ENCODE results near the gene NAA38. TPM values are rescaled to one million over a fixed set of nuclear protein-coding genes. Genes with fewer than 3 reads are reported as not detected.

Gene NAA38
- total and polyA plus RNA-seq, 7 experiments from 2014 or later: 22.1 to 132 (median 30.3) TPM

- ChIA-PET POLR2A (interaction anchor here (1.1 to 5.5 kb wide), 3 partner anchors 8 to 14 kb away, joined by 5 to 89 read pairs (median 6); partner anchors contain the start of genes KDM6B and NAA38), CTCF (interaction anchor here (3.7 kb wide), 1 partner anchor 15 kb away, joined by 43 read pairs; the partner anchor contains the start of gene KDM6B)
- H3K36me3 Mint-ChIP-seq: peaks cover 0 to 3% (median 1%) of the 10 kb centered on the region in 5 donors
- Histone ChIP-seq H3K4me3 (ENCODE audit: low read length) (no peak overlapping the region), H3K36me3 (ENCODE audit: control insufficient read depth in 2 of 3, insufficient read depth in 3 of 3, low read length in 3 of 3) (peaks cover 0 to 61% (median 5%) of the 10 kb centered on the region in 3 experiments), H3K27ac (ENCODE audit: low read depth, low read length) (no peak overlapping the region), H3K4me1 (ENCODE audit: control insufficient read depth in 2 of 2, insufficient read depth in 2 of 2, low read length in 2 of 2) (peaks cover 15 to 24% of the 10 kb centered on the region in 2 donors), H3K9me3 (ENCODE audit: control insufficient read depth in 2 of 3, low read length in 3 of 3) (no peaks in the 10 kb centered on the region), H3K27me3 (ENCODE audit: control insufficient read depth in 2 of 2, insufficient read depth in 2 of 2, low read length in 2 of 2) (no peaks in the 10 kb centered on the region)
- peak overlapping the region in 1 of 9 donors; percentile 92 for H3K27ac Mint-ChIP-seq
- no peak overlapping the region for H3K4me3 Mint-ChIP-seq
- H3K27me3 Mint-ChIP-seq: no peaks in the 10 kb centered on the region
- peaks cover 0 to 34% (median 21%) of the 10 kb centered on the region in 7 donors for H3K4me1 Mint-ChIP-seq
- DNase-seq: no peak
- no peak for ATAC-seq
- H3K9me3 Mint-ChIP-seq: peaks cover 0 to 1% (median 0%) of the 10 kb centered on the region in 11 donors
- intact Hi-C loops (cut with micrococcal nuclease): loop anchor here in 1 of 2 donors (10.0 kb wide), 1 partner anchor 634 kb away; the partner anchor contains the start of genes ACADVL and DLG4
Observed at GRCh38 chr17:7848739-7849129, 8.6 kb downstream of the NAA38 start.

DNA sequence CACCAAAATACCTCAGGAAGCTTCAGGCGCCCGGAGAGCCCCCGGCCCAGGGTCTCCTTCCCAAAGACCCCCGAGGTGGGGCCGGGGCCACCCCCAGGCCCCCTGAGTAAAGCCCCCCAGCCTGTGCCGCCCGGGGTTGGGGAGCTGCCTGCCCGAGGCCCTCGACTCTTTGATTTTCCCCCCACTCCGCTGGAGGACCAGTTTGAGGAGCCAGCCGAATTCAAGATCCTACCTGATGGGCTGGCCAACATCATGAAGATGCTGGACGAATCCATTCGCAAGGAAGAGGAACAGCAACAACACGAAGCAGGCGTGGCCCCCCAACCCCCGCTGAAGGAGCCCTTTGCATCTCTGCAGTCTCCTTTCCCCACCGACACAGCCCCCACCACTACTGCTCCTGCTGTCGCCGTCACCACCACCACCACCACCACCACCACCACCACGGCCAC lies 9.2 kb downstream of the NAA38 start:
- intact Hi-C loops (cut with micrococcal nuclease): loop anchor here in 1 of 2 donors (10.0 kb wide), 1 partner anchor 633 kb away; the partner anchor contains the start of genes ACADVL and DLG4
- no peaks in the 10 kb centered on the region for H3K27me3 Mint-ChIP-seq
- peaks cover 0 to 34% (median 21%) of the 10 kb centered on the region in 7 donors for H3K4me1 Mint-ChIP-seq
- H3K9me3 Mint-ChIP-seq: peaks cover 0 to 3% (median 0%) of the 10 kb centered on the region in 11 donors
- ChIA-PET CTCF (no interaction called here), POLR2A (interaction anchor here (1.1 to 1.4 kb wide), 2 partner anchors 9 to 13 kb away, joined by 3 to 5 read pairs; partner anchors contain the start of gene NAA38)
- H3K36me3 Mint-ChIP-seq: peaks cover 0 to 3% (median 0%) of the 10 kb centered on the region in 5 donors
- no peak for DNase-seq
- H3K9me3 ChIP-seq (ENCODE audit: control insufficient read depth in 2 of 3, low read length in 3 of 3): no peaks in the 10 kb centered on the region
- H3K4me1 ChIP-seq (ENCODE audit: control insufficient read depth in 2 of 2, insufficient read depth in 2 of 2, low read length in 2 of 2): peaks cover 15 to 24% of the 10 kb centered on the region in 2 donors
- ATAC-seq: no peak
- H3K27ac Mint-ChIP-seq: peak overlapping the region in 1 of 9 donors; percentile 73
- no peak overlapping the region for H3K4me3 Mint-ChIP-seq
- H3K27ac ChIP-seq (ENCODE audit: low read depth, low read length): no peak overlapping the region
- no peaks in the 10 kb centered on the region for H3K27me3 ChIP-seq (ENCODE audit: control insufficient read depth in 2 of 2, insufficient read depth in 2 of 2, low read length in 2 of 2)
- no peak overlapping the region for H3K4me3 ChIP-seq (ENCODE audit: low read length)
- H3K36me3 ChIP-seq (ENCODE audit: control insufficient read depth in 2 of 3, insufficient read depth in 3 of 3, low read length in 3 of 3): peaks cover 0 to 60% (median 5%) of the 10 kb centered on the region in 3 experiments

GRCh38 chr17:7846765-7847661 lies 10.3 kb downstream of the NAA38 start:
- ChIA-PET POLR2A (interaction anchor here (1.0 to 2.4 kb wide), 3 partner anchors 10 to 304 kb away, joined by 3 to 7 read pairs (median 3); no protein-coding TSS in a partner anchor), CTCF (interaction anchor here (2.8 kb wide), 1 partner anchor 12 kb away, joined by 12 read pairs; the partner anchor contains the start of gene KDM6B)
- ATAC-seq: no peak
- H3K4me3 ChIP-seq (ENCODE audit: low read length): no peak overlapping the region
- Mint-ChIP-seq H3K4me3 (peak overlapping the region in 4 of 10 donors; percentile 41 to 64 (median 44)), H3K27me3 (peaks cover 0 to 2% (median 0%) of the 10 kb centered on the region in 5 donors), H3K4me1 (peaks cover 0 to 41% (median 24%) of the 10 kb centered on the region in 7 donors), H3K9me3 (peaks cover 0 to 8% (median 0%) of the 10 kb centered on the region in 11 donors), H3K36me3 (peaks cover 0 to 3% (median 0%) of the 10 kb centered on the region in 5 donors), H3K27ac (peak overlapping the region in 3 of 9 donors; percentile 7 to 80 (median 72))
- no peaks in the 10 kb centered on the region for H3K9me3 ChIP-seq (ENCODE audit: control insufficient read depth in 2 of 3, low read length in 3 of 3)
- peaks cover 0 to 49% (median 0%) of the 10 kb centered on the region in 3 experiments for H3K36me3 ChIP-seq (ENCODE audit: control insufficient read depth in 2 of 3, insufficient read depth in 3 of 3, low read length in 3 of 3)
- H3K27me3 ChIP-seq (ENCODE audit: control insufficient read depth in 2 of 2, insufficient read depth in 2 of 2, low read length in 2 of 2): no peaks in the 10 kb centered on the region
- intact Hi-C loops (cut with micrococcal nuclease): loop anchor here in 1 of 2 donors (10.0 kb wide), 1 partner anchor 632 kb away; the partner anchor contains the start of genes ACADVL and DLG4
- no peak overlapping the region for H3K27ac ChIP-seq (ENCODE audit: low read depth, low read length)
- peaks cover 13 to 22% of the 10 kb centered on the region in 2 donors for H3K4me1 ChIP-seq (ENCODE audit: control insufficient read depth in 2 of 2, insufficient read depth in 2 of 2, low read length in 2 of 2)
- no peak for DNase-seq

GRCh38 chr17:7846063-7846735 lies 11.2 kb downstream of the NAA38 start:
- peaks cover 0 to 11% (median 0%) of the 10 kb centered on the region in 11 donors for H3K9me3 Mint-ChIP-seq

DNA sequence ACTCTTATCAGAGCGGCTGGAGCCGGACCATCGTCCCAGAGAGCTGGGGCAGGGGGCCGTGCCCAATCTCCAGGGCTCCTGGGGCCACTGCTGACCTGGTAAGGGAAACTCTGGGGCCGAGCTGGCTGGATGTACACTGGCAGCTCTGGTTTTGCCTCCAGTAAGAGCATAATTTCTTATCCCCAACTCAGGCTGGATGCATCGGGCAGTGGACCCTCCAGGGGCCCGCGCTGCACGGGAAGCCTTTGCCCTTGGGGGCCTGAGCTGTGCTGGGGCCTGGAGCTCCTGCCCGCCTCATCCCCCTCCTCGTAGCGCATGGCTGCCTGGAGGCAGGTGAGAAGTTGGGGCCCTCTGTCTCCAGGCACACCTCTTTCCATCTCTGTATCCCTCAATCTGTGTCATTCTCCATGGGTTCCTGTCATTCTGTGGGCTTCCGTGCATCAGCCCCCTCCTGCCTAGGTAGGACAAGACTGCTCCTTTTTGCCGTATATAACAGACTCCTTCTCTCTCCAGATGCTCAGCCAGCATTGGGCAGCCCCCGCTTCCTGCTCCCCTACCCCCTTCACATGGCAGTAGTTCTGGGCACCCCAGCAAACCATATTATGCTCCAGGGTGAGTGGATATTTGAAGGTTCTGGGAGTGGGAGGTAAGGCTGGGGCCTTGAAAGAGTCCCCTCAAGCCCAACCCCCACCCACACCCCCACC lies 11.8 kb downstream of the NAA38 start:
- Mint-ChIP-seq H3K36me3 (peaks cover 0 to 3% (median 3%) of the 10 kb centered on the region in 5 donors), H3K27me3 (peaks cover 0 to 2% (median 0%) of the 10 kb centered on the region in 5 donors), H3K9me3 (peaks cover 0 to 13% (median 0%) of the 10 kb centered on the region in 11 donors), H3K27ac (peak overlapping the region; percentile 90 to 100 (median 99)), H3K4me1 (peaks cover 10 to 36% (median 23%) of the 10 kb centered on the region in 7 donors), H3K4me3 (peak overlapping the region; percentile 85 to 99 (median 94))
- ChIA-PET POLR2A (interaction anchor here (0.7 to 6.2 kb wide), 9 partner anchors 8 to 404 kb away, joined by 3 to 86 read pairs (median 4); partner anchors contain the start of genes CYB5D1, KDM6B and NAA38), CTCF (interaction anchor here (0.6 to 2.8 kb wide), 5 partner anchors 9 to 142 kb away, joined by 3 to 12 read pairs (median 3); partner anchors contain the start of gene KDM6B)
- Histone ChIP-seq H3K36me3 (ENCODE audit: control insufficient read depth in 2 of 3, insufficient read depth in 3 of 3, low read length in 3 of 3) (peaks cover 0 to 46% (median 0%) of the 10 kb centered on the region in 3 experiments), H3K4me3 (ENCODE audit: low read length) (peak overlapping the region; percentile 84), H3K4me1 (ENCODE audit: control insufficient read depth in 2 of 2, insufficient read depth in 2 of 2, low read length in 2 of 2) (peaks cover 11 to 17% of the 10 kb centered on the region in 2 donors), H3K27ac (ENCODE audit: low read depth, low read length) (peak overlapping the region; percentile 100), H3K9me3 (ENCODE audit: control insufficient read depth in 2 of 3, low read length in 3 of 3) (no peaks in the 10 kb centered on the region), H3K27me3 (ENCODE audit: control insufficient read depth in 2 of 2, insufficient read depth in 2 of 2, low read length in 2 of 2) (no peaks in the 10 kb centered on the region)
- intact Hi-C loops (cut with micrococcal nuclease): loop anchor here (2.0 to 10.0 kb wide), 6 partner anchors 159 to 631 kb away; partner anchors contain the start of genes ACADVL (in 1 of the 2), ALOXE3 (in 1 of the 2), DLG4 (in 1 of the 2) and ELP5 (in 1 of the 2)
- no peak for DNase-seq
- no peak for ATAC-seq

More at GRCh38 chr17:7846063-7846735, 11.2 kb downstream of the NAA38 start:
- Mint-ChIP-seq H3K27ac (peak overlapping the region in 6 of 9 donors; percentile 38 to 100 (median 92)), H3K36me3 (peaks cover 0 to 3% (median 0%) of the 10 kb centered on the region in 5 donors), H3K4me3 (peak overlapping the region in 6 of 10 donors; percentile 46 to 99 (median 67)), H3K27me3 (peaks cover 0 to 2% (median 0%) of the 10 kb centered on the region in 5 donors), H3K4me1 (peaks cover 3 to 36% (median 23%) of the 10 kb centered on the region in 7 donors)
- no peak overlapping the region for H3K4me3 ChIP-seq (ENCODE audit: low read length)
- H3K27ac ChIP-seq (ENCODE audit: low read depth, low read length): no peak overlapping the region
- no peaks in the 10 kb centered on the region for H3K9me3 ChIP-seq (ENCODE audit: control insufficient read depth in 2 of 3, low read length in 3 of 3)
- intact Hi-C loops (cut with micrococcal nuclease): loop anchor here in 1 of 2 donors (10.0 kb wide), 1 partner anchor 631 kb away; the partner anchor contains the start of genes ACADVL and DLG4
- ATAC-seq (no peak), DNase-seq (no peak)
- peaks cover 0 to 47% (median 0%) of the 10 kb centered on the region in 3 experiments for H3K36me3 ChIP-seq (ENCODE audit: control insufficient read depth in 2 of 3, insufficient read depth in 3 of 3, low read length in 3 of 3)
- POLR2A ChIA-PET: interaction anchor here (1.2 to 6.2 kb wide), 4 partner anchors 9 to 40 kb away, joined by 3 to 86 read pairs (median 23); partner anchors contain the start of genes CYB5D1, KDM6B and NAA38
- H3K4me1 ChIP-seq (ENCODE audit: control insufficient read depth in 2 of 2, insufficient read depth in 2 of 2, low read length in 2 of 2): peaks cover 11 to 17% of the 10 kb centered on the region in 2 donors
- CTCF ChIA-PET: interaction anchor here (2.8 kb wide), 1 partner anchor 11 kb away, joined by 12 read pairs; the partner anchor contains the start of gene KDM6B
- no peaks in the 10 kb centered on the region for H3K27me3 ChIP-seq (ENCODE audit: control insufficient read depth in 2 of 2, insufficient read depth in 2 of 2, low read length in 2 of 2)

Data from naive thymus-derived CD4-positive, alpha-beta T cell (primary cell).